HepG2 (cell line): ENCODE results near the gene MRPL2. TPM values are rescaled to one million over a fixed set of nuclear protein-coding genes. Genes with fewer than 3 reads are reported as not detected.

Experiments used
- ARID4A ChIP-seq: sonication (generic); formaldehyde crosslinking; IDR thresholded peaks from 2 replicates; pipeline ENCODE4 v1.5.0; 2020; ENCODE audit warnings: mild to moderate bottlenecking, missing genetic modification reagents, borderline replicate concordance
- ARNT ChIP-seq: fragments of 450-650 bp; IDR thresholded peaks from 2 replicates; pipeline ENCODE4 v1.6.1; 2017
- CBFB ChIP-seq: sonication (generic); formaldehyde crosslinking; IDR thresholded peaks from 2 replicates; pipeline ENCODE4 v1.4.0; 2020; ENCODE audit warnings: missing genetic modification reagents
- DMTF1 ChIP-seq: sonication (generic); formaldehyde crosslinking; IDR thresholded peaks from 2 replicates; pipeline ENCODE4 v1.4.0; 2020; ENCODE audit warnings: mild to moderate bottlenecking, missing genetic modification reagents
- ERF ChIP-seq: IDR thresholded peaks from 2 replicates; pipeline ENCODE4 v1.6.1; 2018; ENCODE audit warnings: missing biosample characterization, missing genetic modification reagents
- ESRRA ChIP-seq: sonication (generic); formaldehyde crosslinking; IDR thresholded peaks from 2 replicates; pipeline ENCODE4 v1.5.1; 2020; ENCODE audit warnings: mild to moderate bottlenecking, low read depth, missing genetic modification reagents
- KDM3A ChIP-seq: IDR thresholded peaks from 2 replicates; pipeline ENCODE4 v1.6.1; 2018; ENCODE audit warnings: low read depth, missing compliant biosample characterization
- KLF16 ChIP-seq, 2 experiments: sonication (generic) in 1 of 2; formaldehyde crosslinking in 1 of 2; IDR thresholded peaks; 2 replicates each; pipeline versions ENCODE4 v1.6.1 to v1.8.0; 2016 to 2023; ENCODE audit warnings: missing genetic modification reagents in 2 of 2, missing compliant biosample characterization in 1 of 2
- MAFG ChIP-seq: sonication (generic); formaldehyde crosslinking; IDR thresholded peaks from 2 replicates; pipeline ENCODE4 v1.5.1; 2020; ENCODE audit warnings: mild to moderate bottlenecking, missing genetic modification reagents
- MATR3 ChIP-seq: sonication (generic); formaldehyde crosslinking; IDR thresholded peaks from 2 replicates; pipeline ENCODE4 v1.4.0; 2020; ENCODE audit warnings: missing genetic modification reagents
- MZF1 ChIP-seq: sonication (generic); formaldehyde crosslinking; IDR thresholded peaks from 2 replicates; pipeline ENCODE4 v1.8.1; 2023; ENCODE audit warnings: mild to moderate bottlenecking, missing genetic modification reagents, borderline replicate concordance
- NFRKB ChIP-seq: fragments of 450-650 bp; IDR thresholded peaks from 2 replicates; pipeline ENCODE4 v1.6.1; 2017
- NONO ChIP-seq, 2 experiments: fragments of 450-650 bp in 1 of 2; sonication (generic) in 1 of 2; formaldehyde crosslinking in 1 of 2; IDR thresholded peaks in 1 of 2; conservative IDR thresholded peaks in 1 of 2; 2 replicates each; pipeline versions ENCODE4 v1.6.1 to v1.8.0; 2017 to 2022; ENCODE audit warnings: mild to moderate bottlenecking in 1 of 2, missing genetic modification reagents in 1 of 2, moderate library complexity in 1 of 2
- NR2F1 ChIP-seq, 2 experiments: fragments of 450-650 bp in 1 of 2; formaldehyde crosslinking in 1 of 2; IDR thresholded peaks; 2 replicates each; pipeline versions ENCODE4 v1.5.0 to v1.6.1; 2016 to 2020; ENCODE audit warnings: mild to moderate bottlenecking in 1 of 2, missing compliant biosample characterization in 1 of 2, missing genetic modification reagents in 1 of 2, moderate library complexity in 1 of 2
- RNF219 ChIP-seq: sonication (generic); formaldehyde crosslinking; IDR thresholded peaks from 2 replicates; pipeline ENCODE4 v1.5.0; 2020; ENCODE audit warnings: mild to moderate bottlenecking, missing genetic modification reagents
- ZBTB3 ChIP-seq: sonication (generic); formaldehyde crosslinking; IDR thresholded peaks from 2 replicates; pipeline ENCODE4 v1.4.0; 2020; ENCODE audit warnings: low read depth, mild to moderate bottlenecking, moderate library complexity, missing genetic modification reagents, borderline replicate concordance
- ZC3H4 ChIP-seq: sonication (generic); formaldehyde crosslinking; IDR thresholded peaks from 2 replicates; pipeline ENCODE4 v1.4.0; 2020; ENCODE audit warnings: missing genetic modification reagents, borderline replicate concordance
- ZNF3 ChIP-seq: IDR thresholded peaks from 2 replicates; pipeline ENCODE4 v1.7.0; 2017; ENCODE audit warnings: inconsistent platforms
- ZNF431 ChIP-seq: sonication (generic); formaldehyde crosslinking; IDR thresholded peaks from 2 replicates; pipeline ENCODE4 v1.9.0; 2022; ENCODE audit warnings: missing genetic modification reagents, low read depth, mild to moderate bottlenecking, borderline replicate concordance
- ZNF547 ChIP-seq: sonication (generic); formaldehyde crosslinking; IDR thresholded peaks from 2 replicates; pipeline ENCODE4 v1.5.1; 2020; ENCODE audit warnings: mild to moderate bottlenecking, missing genetic modification reagents
- ZNF660 ChIP-seq: sonication (generic); formaldehyde crosslinking; IDR thresholded peaks from 2 replicates; pipeline ENCODE4 v1.5.1; 2020; ENCODE audit warnings: mild to moderate bottlenecking, low read depth, missing genetic modification reagents, borderline replicate concordance
- polyA plus RNA-seq, 8 experiments: library from polyadenylated mRNA; depleted of rRNA in 3 of 8; stranded (reverse) in 7 of 8; unstranded in 1 of 8; fragments of >200 nt; fragmentation: Illumina TruSeq in 4 of 8; extraction: Trizol in 4 of 8; gene quantifications; 2 replicates each; pipeline versions ENCODE4 v1.2.1 to v1.2.3, GENCODE V29; 2011 to 2016; ENCODE audit warnings: low read depth in 4 of 8, missing spikeins in 1 of 8, mixed read lengths in 1 of 8; ENCODE audit not compliant: insufficient read depth in 1 of 8
- total RNA-seq, 5 experiments: library from RNA; depleted of rRNA; stranded (reverse); fragments of >200 nt; fragmentation: Illumina TruSeq; extraction: Trizol; gene quantifications; 2 replicates each; pipeline ENCODE4 v1.2.3, GENCODE V29; 2016; ENCODE audit warnings: low read depth in 1 of 5

MRPL2 gene
- total and polyA plus RNA-seq, 2 of the 13 experiments (the other 11 are each of a cell fraction or from before 2014, with no cell fraction given), result 56.8 to 65.6 TPM

DNA sequence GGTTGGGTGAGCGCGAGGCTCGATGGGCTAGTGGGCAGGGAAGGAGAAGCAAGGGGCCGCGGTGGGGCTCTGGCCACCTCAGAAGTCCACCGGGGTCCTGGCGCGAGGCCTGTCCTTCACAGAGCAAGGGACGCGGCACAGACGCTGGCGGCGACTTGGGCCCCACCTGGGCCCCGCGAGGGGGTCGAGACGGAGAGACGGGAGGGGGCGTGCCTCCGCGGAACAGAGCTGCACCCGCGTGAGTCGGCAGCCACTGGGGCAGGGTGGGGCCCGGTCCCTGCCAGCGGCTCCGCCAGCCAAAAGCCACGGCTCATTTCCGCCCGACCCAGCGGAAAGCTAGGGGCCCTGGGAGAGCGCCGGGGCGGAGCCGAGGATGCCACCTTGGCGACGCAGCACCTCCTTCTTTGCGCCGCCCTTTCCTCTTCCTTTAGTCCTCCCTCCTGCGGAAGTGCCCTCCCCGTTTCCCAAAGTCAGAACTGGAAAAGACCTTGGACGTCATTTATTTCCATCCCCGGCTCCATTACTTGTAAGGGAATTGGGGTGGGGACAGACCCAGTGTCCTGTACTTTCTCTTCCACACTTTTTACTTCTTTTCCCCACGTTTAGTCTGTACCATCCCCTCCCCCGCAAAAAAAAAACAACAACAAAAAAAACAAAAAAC, 5.6 kb downstream of the MRPL2 start, which contains the start of gene CUL7 (continued):
- TF ChIP-seq MATR3 (CRISPR knock-in tag) (no peak), ZNF3 (CRISPR knock-in tag) (no peak), ZNF547 (CRISPR knock-in tag) (peak; percentile 88), ERF (peak; percentile 91), ZNF431 (CRISPR knock-in tag) (peak; percentile 84; the same call in 1 of the 2 replicates), NONO (IDR thresholded peaks at IDR 0.05) (no peak), NONO (CRISPR knock-in tag; conservative IDR thresholded peaks at IDR 0.05) (peak; percentile 60; the same call in 1 of the 2 replicates), ZNF660 (no peak), DMTF1 (CRISPR knock-in tag) (peak; percentile 75; the same call in 1 of the 2 replicates), RNF219 (peak; percentile 85; the same call in 1 of the 2 replicates), MAFG (CRISPR knock-in tag) (no peak), KDM3A (CRISPR knock-in tag) (peak; percentile 95), ZBTB3 (CRISPR knock-in tag) (peak; percentile 59; the same call in 1 of the 2 replicates), ESRRA (CRISPR knock-in tag) (no peak; the same call in 1 of the 2 replicates), MZF1 (CRISPR knock-in tag) (0 out of 2 replicates have a peak, but pooled peaks have one; percentile 22), NR2F1 (CRISPR knock-in tag; IDR thresholded peaks at IDR 0.05) (no peak; a peak in 1 of 4 replicates), ARNT (no peak), KLF16 (CRISPR knock-in tag; IDR thresholded peaks at IDR 0.05) (peak; percentile 68 to 99; a peak in 3 of 4 replicates), ARID4A (peak; percentile 98), ZC3H4 (CRISPR knock-in tag) (peak; percentile 81), CBFB (CRISPR knock-in tag) (peak; percentile 94), NFRKB (no peak)
